GM21825 (cell line): ENCODE results near the gene RNASET2.
"Not testable (repeated sequence)": the region's sequence is repeated elsewhere in the genome, so short reads cannot be mapped to it uniquely, and the experiment has no call there.

Experiments used
- ATAC-seq: cut with Tn5 transposase; IDR thresholded peaks from one replicate; pipeline ENCODE4 v1.9.1; 2021; ENCODE audit warnings: mild to moderate bottlenecking, moderate library complexity; ENCODE audit not compliant: unreplicated experiment

RNASET2 gene

GRCh38 chr6:166905505-166906134, 50.7 kb downstream of the RNASET2 start:
- no peak for ATAC-seq

GRCh38 chr6:166905013-166905412, 51.3 kb downstream of the RNASET2 start:
- no peak for ATAC-seq

- ATAC-seq, result no peak
Measured at GRCh38 chr6:166904101-166904746, 52.1 kb downstream of the RNASET2 start.

GRCh38 chr6:166903500-166903899, 52.9 kb downstream of the RNASET2 start:
- no peak for ATAC-seq

- no peak for ATAC-seq
Measured at GRCh38 chr6:166903027-166903426, 53.3 kb downstream of the RNASET2 start.

DNA sequence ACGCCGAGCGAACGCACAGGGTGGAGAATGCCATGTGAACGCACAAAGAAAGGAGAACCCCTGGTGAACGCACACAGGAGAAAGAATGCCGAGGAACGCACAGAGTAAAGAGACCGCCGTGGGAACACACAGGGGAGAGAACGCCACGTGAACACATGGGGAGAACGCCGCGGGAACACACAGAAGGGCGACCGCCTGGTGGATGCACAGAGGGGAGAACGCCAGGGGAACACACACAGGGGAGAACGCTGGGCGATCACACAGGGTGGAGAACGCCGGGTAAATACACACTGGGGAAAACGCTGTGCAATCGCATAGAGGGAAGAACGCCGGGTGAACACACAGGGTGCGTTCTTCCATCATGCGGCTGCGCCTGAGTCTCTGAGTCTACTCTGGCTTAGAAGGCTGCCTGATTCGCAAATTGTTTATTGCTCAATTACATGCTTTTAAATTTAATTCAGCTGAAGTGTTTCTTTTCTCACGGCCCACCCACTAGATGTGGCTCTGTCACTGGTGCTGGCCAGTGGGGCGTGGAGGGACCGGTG, 54.1 kb downstream of the RNASET2 start:
- ATAC-seq, result no peak

GRCh38 chr6:166901626-166902025, 54.7 kb downstream of the RNASET2 start:
- ATAC-seq, result no peak

GRCh38 chr6:166900956-166901607, 55.3 kb downstream of the RNASET2 start:
- no peak for ATAC-seq

DNA sequence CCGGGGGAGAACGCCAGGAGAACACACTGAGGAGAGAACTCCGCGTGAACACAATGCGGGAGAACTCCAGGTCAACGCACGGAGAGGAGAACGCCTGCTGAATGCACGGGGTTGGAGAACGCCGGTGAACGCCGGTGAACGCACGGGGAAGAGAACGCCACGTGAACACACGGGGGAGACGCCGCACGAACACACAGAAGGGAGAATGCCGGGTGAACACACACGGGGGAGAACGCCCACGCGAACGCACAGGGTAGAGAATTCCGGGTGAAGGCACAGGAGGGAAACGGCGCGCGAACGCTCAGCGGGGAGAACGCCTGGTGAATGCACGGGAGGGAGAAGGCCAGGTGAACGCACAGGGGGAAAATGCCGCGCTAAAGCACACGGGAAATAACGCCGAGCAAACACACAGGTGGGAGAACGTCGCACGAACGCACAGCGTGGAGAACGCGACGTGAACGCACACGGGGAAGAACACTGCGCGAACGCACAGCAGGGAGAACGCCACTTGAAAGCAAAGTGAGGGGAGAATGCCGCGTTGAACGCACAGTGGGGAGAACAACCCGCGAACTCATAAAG, 56.1 kb downstream of the RNASET2 start:
- no peak for ATAC-seq

- no peak for ATAC-seq
Measured at GRCh38 chr6:166898910-166899309, 57.4 kb downstream of the RNASET2 start.

DNA sequence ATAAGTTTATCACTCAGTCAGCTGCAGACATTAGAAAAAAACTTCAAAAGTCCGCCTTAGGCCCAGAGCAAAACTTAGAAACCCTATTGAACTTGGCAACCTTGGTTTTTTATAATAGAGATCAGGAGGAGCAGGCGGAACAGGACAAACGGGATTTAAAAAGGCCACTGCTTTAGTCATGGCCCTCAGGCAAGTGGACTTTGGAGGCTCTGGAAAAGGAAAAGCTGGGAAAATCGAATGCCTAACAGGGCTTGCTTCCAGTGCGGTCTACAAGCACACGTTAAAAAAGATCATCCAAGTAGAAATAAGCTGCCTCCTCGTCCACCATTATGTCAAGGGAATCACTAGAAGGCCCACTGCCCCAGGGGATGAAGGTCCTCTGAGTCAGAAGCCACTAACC, 61.7 kb downstream of the RNASET2 start:
- ATAC-seq, result not testable (repeated sequence)

DNA sequence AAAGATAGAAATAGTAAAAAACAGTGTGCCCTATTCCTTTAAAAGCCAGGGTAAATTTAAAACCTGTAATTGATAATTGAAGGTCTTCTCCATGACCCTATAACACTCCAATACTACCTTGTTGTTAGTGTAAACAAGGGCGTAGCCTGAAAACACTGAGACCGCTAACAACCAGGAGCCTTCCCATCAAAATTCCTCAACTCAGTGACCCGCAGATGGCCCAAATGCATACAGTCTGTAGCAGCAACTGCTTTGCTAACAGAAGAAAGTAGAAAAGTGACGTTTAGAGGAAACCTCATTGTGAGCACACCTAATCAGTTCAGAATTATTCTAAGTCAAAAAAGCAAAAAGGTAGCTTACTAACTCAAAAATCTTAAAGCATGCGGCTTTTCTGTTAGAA, 63.9 kb downstream of the RNASET2 start:
- not testable (repeated sequence) for ATAC-seq

DNA sequence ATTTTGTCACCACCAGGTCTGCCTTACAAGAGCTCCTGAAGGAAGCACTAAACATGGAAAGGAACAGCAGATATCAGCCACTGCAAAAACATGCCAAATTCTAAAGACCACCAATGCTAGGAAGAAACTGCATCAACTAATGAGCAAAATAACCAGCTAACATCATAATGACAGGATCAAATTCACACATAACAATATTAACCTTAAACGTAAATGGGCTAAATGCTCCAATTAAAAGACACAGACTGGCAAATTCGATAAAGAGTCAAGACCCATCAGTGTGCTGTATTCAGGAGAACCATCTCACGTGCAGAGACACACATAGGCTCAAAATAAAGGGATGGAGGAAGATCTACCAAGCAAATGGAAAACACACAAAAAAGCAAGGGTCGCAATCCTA, 69.6 kb downstream of the RNASET2 start:
- ATAC-seq, result not testable (repeated sequence)

DNA sequence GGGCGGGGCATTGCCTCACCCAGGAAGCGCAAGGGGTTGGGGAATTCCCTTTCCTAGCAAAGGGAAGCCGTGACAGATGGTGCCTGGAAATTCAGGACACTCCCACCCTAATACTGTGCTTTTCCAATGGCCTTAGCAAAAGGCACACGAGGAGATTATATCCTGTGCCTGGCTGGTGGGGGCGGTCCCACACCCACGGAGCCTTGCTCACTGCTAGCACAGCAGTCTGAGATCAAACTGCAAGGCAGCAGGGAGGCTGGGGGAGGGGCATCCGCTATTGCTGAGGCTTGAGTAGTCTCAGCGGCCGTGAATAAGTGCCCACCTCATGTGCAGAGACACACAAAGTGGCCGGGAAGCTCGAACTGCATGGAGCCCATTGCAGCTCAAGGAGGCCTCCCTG, 71.4 kb downstream of the RNASET2 start:
- not testable (repeated sequence) for ATAC-seq

DNA sequence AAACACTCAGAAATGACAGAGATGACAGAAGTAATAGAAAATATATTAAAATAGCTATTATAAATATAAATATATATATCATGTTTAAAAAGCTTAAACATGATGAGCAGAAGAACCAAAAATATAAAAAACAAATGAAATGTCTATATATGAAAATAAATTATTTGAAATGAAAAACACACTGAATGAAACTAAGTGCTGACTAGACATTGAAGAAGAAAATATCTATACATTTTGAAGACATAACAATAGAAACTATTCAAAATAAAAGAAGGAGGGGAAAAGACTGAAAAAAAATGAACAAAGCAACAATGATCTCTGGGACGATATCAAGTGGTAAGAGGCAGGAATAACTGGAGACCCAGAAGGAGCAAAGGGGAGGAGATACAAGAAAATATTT, 76.8 kb downstream of the RNASET2 start:
- ATAC-seq, result no peak
